Measurements from ENCODE around the gene FOXD4L6.
"Not testable (repeated sequence)": the region's sequence is repeated elsewhere in the genome, so short reads cannot be mapped to it uniquely, and the experiment has no call there.

DNA sequence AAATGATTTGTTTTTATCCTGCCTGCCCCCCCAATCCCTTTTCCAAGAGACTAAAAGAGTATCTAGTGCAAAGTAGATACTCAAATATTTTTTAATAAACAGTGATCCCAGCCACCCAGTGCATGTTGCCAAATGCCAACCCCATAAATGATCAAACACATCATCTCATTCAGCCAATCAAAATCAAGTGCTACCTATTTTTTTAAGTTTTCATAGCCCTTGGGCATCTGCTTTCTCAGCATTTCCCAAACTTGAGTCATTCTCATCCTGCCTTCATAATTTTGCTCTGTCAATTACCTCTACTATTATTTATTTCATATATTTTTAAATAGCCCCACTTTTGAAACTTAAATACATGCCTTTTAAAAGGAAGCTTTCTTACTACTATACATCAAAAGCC, 37.6 kb downstream of the FOXD4L6 start:
- not testable (repeated sequence) for TF ChIP-seq FOS (IDR thresholded peaks at IDR 0.05; ENCODE audit: borderline replicate concordance, extremely low read depth, insufficient read length); ZNF592 (IDR thresholded peaks at IDR 0.05); HDAC6 (IDR thresholded peaks at IDR 0.05; ENCODE audit: unreplicated experiment); RBBP5 (conservative IDR thresholded peaks at IDR 0.05); RAD51 (IDR thresholded peaks at IDR 0.05); SMC3 (IDR thresholded peaks at IDR 0.05; ENCODE audit: borderline replicate concordance, low read length); CTCF (IDR thresholded peaks at IDR 0.05 in 2 of 3, conservative IDR thresholded peaks at IDR 0.05 in 1 of 3; ENCODE audit: control insufficient read depth in 2 of 3, extremely low read depth in 1 of 3, insufficient read depth in 1 of 3, low read depth in 3 of 3, low read length in 3 of 3); CBX5 (IDR thresholded peaks at IDR 0.05; ENCODE audit: low read depth)
- TF ChIP-seq, protein P1, sequence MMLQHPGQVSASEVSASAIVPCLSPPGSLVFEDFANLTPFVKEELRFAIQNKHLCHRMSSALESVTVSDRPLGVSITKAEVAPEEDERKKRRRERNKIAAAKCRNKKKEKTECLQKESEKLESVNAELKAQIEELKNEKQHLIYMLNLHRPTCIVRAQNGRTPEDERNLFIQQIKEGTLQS (IDR thresholded peaks at IDR 0.05; ENCODE audit: borderline replicate concordance, extremely low read depth, low read depth, low read length): not testable (repeated sequence)
- TF ChIP-seq, protein P2, sequence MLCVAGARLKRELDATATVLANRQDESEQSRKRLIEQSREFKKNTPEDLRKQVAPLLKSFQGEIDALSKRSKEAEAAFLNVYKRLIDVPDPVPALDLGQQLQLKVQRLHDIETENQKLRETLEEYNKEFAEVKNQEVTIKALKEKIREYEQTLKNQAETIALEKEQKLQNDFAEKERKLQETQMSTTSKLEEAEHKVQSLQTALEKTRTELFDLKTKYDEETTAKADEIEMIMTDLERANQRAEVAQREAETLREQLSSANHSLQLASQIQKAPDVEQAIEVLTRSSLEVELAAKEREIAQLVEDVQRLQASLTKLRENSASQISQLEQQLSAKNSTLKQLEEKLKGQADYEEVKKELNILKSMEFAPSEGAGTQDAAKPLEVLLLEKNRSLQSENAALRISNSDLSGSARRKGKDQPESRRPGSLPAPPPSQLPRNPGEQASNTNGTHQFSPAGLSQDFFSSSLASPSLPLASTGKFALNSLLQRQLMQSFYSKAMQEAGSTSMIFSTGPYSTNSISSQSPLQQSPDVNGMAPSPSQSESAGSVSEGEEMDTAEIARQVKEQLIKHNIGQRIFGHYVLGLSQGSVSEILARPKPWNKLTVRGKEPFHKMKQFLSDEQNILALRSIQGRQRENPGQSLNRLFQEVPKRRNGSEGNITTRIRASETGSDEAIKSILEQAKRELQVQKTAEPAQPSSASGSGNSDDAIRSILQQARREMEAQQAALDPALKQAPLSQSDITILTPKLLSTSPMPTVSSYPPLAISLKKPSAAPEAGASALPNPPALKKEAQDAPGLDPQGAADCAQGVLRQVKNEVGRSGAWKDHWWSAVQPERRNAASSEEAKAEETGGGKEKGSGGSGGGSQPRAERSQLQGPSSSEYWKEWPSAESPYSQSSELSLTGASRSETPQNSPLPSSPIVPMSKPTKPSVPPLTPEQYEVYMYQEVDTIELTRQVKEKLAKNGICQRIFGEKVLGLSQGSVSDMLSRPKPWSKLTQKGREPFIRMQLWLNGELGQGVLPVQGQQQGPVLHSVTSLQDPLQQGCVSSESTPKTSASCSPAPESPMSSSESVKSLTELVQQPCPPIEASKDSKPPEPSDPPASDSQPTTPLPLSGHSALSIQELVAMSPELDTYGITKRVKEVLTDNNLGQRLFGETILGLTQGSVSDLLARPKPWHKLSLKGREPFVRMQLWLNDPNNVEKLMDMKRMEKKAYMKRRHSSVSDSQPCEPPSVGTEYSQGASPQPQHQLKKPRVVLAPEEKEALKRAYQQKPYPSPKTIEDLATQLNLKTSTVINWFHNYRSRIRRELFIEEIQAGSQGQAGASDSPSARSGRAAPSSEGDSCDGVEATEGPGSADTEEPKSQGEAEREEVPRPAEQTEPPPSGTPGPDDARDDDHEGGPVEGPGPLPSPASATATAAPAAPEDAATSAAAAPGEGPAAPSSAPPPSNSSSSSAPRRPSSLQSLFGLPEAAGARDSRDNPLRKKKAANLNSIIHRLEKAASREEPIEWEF (IDR thresholded peaks at IDR 0.05; ENCODE audit: insufficient replicate concordance, low read depth, low read length): not testable (repeated sequence)
